HCT116 (cell line): ENCODE data around the gene SPATS1. TPM values are rescaled to one million over a fixed set of nuclear protein-coding genes. Genes with fewer than 3 reads are reported as not detected.

Experiments
- ATAC-seq: fragments of 200-7000 bp; cut with Tn5 transposase; 2 replicates; pipeline ENCODE4 v1.9.1; 2020; ENCODE audit warnings: mild to moderate bottlenecking, moderate library complexity
- BruUV-seq: library from RNA; stranded (reverse); fragments of 400-500 nt; replicated peaks from 2 replicates; lab custom pipeline; 2021; lab: Mats Ljungman, UMichigan
- CTCF ChIA-PET: fragments of 300-600 bp; sonication (Branson Sonifier 250); formaldehyde crosslinking; loops from one replicate; lab custom pipeline; 2021; ENCODE audit warnings: antibody characterized with exemption; lab: Charles Lee
- POLR2A ChIA-PET: fragments of 300-600, 350-600 bp; sonication (Branson Sonifier 250); formaldehyde crosslinking; loops from one replicate; lab custom pipeline; 2021; ENCODE audit warnings: antibody characterized with exemption; lab: Charles Lee
- RAD21 ChIA-PET, 2 experiments: fragments of 300-600 bp; sonication (Branson Sonifier 250); formaldehyde crosslinking; loops; one replicate each; lab custom pipeline; 2023; ENCODE audit warnings: low total read pairs in 2 of 2; ENCODE audit not compliant: uncharacterized antibody in 2 of 2, unreplicated experiment in 2 of 2, low non-redundant PET in 1 of 2; lab: Charles Lee
- DNase-seq: peaks from one replicate; pipeline ENCODE4 v3.0.0-alpha.2; 2010; ENCODE audit warnings: low read depth, low spot score
- H2AFZ ChIP-seq: fragments of 200-600 bp; shearing (Covaris generic), sonication (generic); 2 replicates; pipeline ENCODE4 v1.6.1; 2017; ENCODE audit warnings: low read depth, mixed run types, mixed read lengths, antibody characterized with exemption, low read length; ENCODE audit not compliant: poor library complexity, severe bottlenecking
- H3K27ac ChIP-seq: 2 replicates; pipeline ENCODE4 v1.5.1; 2012; ENCODE audit warnings: low read depth, low read length
- H3K27me3 ChIP-seq: fragments of 200-600 bp; sonication (generic); 2 replicates; pipeline ENCODE4 v1.6.1; 2016; ENCODE audit warnings: mixed run types, low read length, mixed read lengths; ENCODE audit not compliant: insufficient read depth
- H3K36me3 ChIP-seq, 2 experiments: fragments of 200-500 bp in 1 of 2; fragments of 200-600 bp in 1 of 2; sonication (Bioruptor generic) in 1 of 2; sonication (generic) in 1 of 2; 2 replicates each; pipeline versions ENCODE4 v1.5.1 to v1.6.1; 2014 to 2016; ENCODE audit warnings: low read length in 2 of 2, inconsistent platforms in 1 of 2, mixed read lengths in 1 of 2, mixed run types in 1 of 2; ENCODE audit not compliant: insufficient read depth in 2 of 2, control insufficient read depth in 1 of 2
- H3K4me1 ChIP-seq, 2 experiments: fragments of 200-600 bp in 1 of 2; sonication (generic) in 1 of 2; 2 replicates each; pipeline versions ENCODE4 v1.5.1 to v1.6.1; 2012 to 2017; ENCODE audit warnings: low read length in 2 of 2, inconsistent platforms in 1 of 2, mild to moderate bottlenecking in 1 of 2, mixed read lengths in 1 of 2, mixed run types in 1 of 2, moderate library complexity in 1 of 2; ENCODE audit not compliant: insufficient read depth in 2 of 2, control insufficient read depth in 1 of 2
- H3K4me2 ChIP-seq: fragments of 200-600 bp; sonication (generic); 2 replicates; pipeline ENCODE4 v1.6.1; 2017; ENCODE audit warnings: mixed run types, low read length, mixed read lengths
- H3K4me3 ChIP-seq, 2 experiments: fragments of 200-600 bp in 1 of 2; sonication (generic) in 1 of 2; replicated peaks in 1 of 2; 2 replicates each; pipeline ENCODE4 v1.5.1; 2011 to 2016; ENCODE audit warnings: low read length in 2 of 2, control low read depth in 1 of 2, low read depth in 1 of 2, mild to moderate bottlenecking in 1 of 2, mixed read lengths in 1 of 2, mixed run types in 1 of 2
- H3K79me2 ChIP-seq: fragments of 200-600 bp; sonication (generic); 2 replicates; pipeline ENCODE4 v1.6.1; 2017; ENCODE audit warnings: mild to moderate bottlenecking, mixed run types, low read length, moderate library complexity, mixed read lengths; ENCODE audit not compliant: insufficient read depth
- H3K9ac ChIP-seq: fragments of 200-600 bp; sonication (generic); 2 replicates; pipeline ENCODE4 v1.6.1; 2016; ENCODE audit warnings: low read length, mixed read lengths
- H3K9me2 ChIP-seq: fragments of 200-600 bp; sonication (generic), shearing (Covaris generic); 2 replicates; pipeline ENCODE4 v1.6.1; 2017; ENCODE audit warnings: mixed run types, mild to moderate bottlenecking, moderate library complexity; ENCODE audit not compliant: insufficient read depth
- H3K9me3 ChIP-seq, 2 experiments: fragments of 200-500 bp in 1 of 2; fragments of 200-600 bp in 1 of 2; sonication (Bioruptor generic) in 1 of 2; sonication (generic) in 1 of 2; 2 replicates each; pipeline ENCODE4 v1.6.1; 2014 to 2017; ENCODE audit warnings: low read length in 2 of 2, mixed read lengths in 2 of 2, inconsistent platforms in 1 of 2, low read depth in 1 of 2, mild to moderate bottlenecking in 1 of 2, mixed run types in 1 of 2, moderate library complexity in 1 of 2; ENCODE audit not compliant: control insufficient read depth in 1 of 2, insufficient read depth in 1 of 2
- H4K20me1 ChIP-seq: fragments of 200-600 bp; sonication (generic), shearing (Covaris generic); 2 replicates; pipeline ENCODE4 v1.6.1; 2017; ENCODE audit warnings: mixed run types, mild to moderate bottlenecking, moderate library complexity; ENCODE audit not compliant: insufficient read depth
- ATF3 ChIP-seq: IDR thresholded peaks from 2 replicates; pipeline ENCODE4 v1.6.1; 2012
- CBX3 ChIP-seq: IDR thresholded peaks from 2 replicates; pipeline ENCODE4 v1.6.1; 2012; ENCODE audit warnings: low read depth
- CEBPB ChIP-seq: IDR thresholded peaks from 2 replicates; pipeline ENCODE4 v1.6.1; 2012; ENCODE audit warnings: low read depth
- CTCF ChIP-seq, 3 experiments: fragments of 200-600 bp in 1 of 3; sonication (generic) in 1 of 3; IDR thresholded peaks in 2 of 3; conservative IDR thresholded peaks in 1 of 3; 2 replicates each; pipeline ENCODE4 v1.5.1; 2012 to 2017; ENCODE audit warnings: low read depth in 2 of 3, low read length in 2 of 3, antibody characterized with exemption in 1 of 3, borderline replicate concordance in 1 of 3, control low read depth in 1 of 3, mild to moderate bottlenecking in 1 of 3, mixed read lengths in 1 of 3, mixed run types in 1 of 3, moderate library complexity in 1 of 3; ENCODE audit not compliant: insufficient read depth in 1 of 3
- EZH2 ChIP-seq: fragments of 200-600 bp; sonication (generic); IDR thresholded peaks from 2 replicates; pipeline ENCODE4 v1.6.1; 2017; ENCODE audit warnings: antibody characterized with exemption, mixed run types
- EZH2phosphoT487 ChIP-seq: fragments of 200-600 bp; IDR thresholded peaks from 2 replicates; pipeline ENCODE4 v1.6.1; 2018; ENCODE audit warnings: antibody characterized with exemption, borderline replicate concordance
- FOSL1 ChIP-seq: IDR thresholded peaks from 2 replicates; pipeline ENCODE4 v1.6.1; 2012; ENCODE audit warnings: low read depth
- JUND ChIP-seq: IDR thresholded peaks from 2 replicates; pipeline ENCODE4 v1.6.1; 2012
- MAX ChIP-seq: IDR thresholded peaks from 2 replicates; pipeline ENCODE4 v1.6.1; 2012
- POLR2A ChIP-seq: IDR thresholded peaks from 2 replicates; pipeline ENCODE4 v1.7.0; 2011; ENCODE audit warnings: borderline replicate concordance; ENCODE audit not compliant: insufficient read depth, insufficient read length; ENCODE audit errors: extremely low read depth
- POLR2AphosphoS5 ChIP-seq: IDR thresholded peaks from 2 replicates; pipeline ENCODE4 v1.6.1; 2011; ENCODE audit warnings: mild to moderate bottlenecking, low read depth, low read length, moderate library complexity
- RAD21 ChIP-seq: IDR thresholded peaks from 2 replicates; pipeline ENCODE4 v1.6.1; 2012; ENCODE audit warnings: low read depth, mild to moderate bottlenecking
- SIN3A ChIP-seq: IDR thresholded peaks from 2 replicates; pipeline ENCODE4 v1.6.1; 2012; ENCODE audit warnings: low read depth
- SP1 ChIP-seq: IDR thresholded peaks from 2 replicates; pipeline ENCODE4 v1.6.1; 2012; ENCODE audit warnings: low read depth
- SRF ChIP-seq: IDR thresholded peaks from 2 replicates; pipeline ENCODE4 v1.6.1; 2012; ENCODE audit warnings: low read depth
- YY1 ChIP-seq: IDR thresholded peaks from 2 replicates; pipeline ENCODE4 v1.6.1; 2011; ENCODE audit warnings: low read length, low read depth, moderate library complexity, mild to moderate bottlenecking; ENCODE audit not compliant: insufficient replicate concordance; ENCODE audit errors: extremely low read depth
- ZFX ChIP-seq: fragments of 450-650 bp; IDR thresholded peaks from 2 replicates; pipeline ENCODE4 v1.6.1; 2017
- ZNF274 ChIP-seq: fragments of 200-500 bp; sonication (Bioruptor generic); IDR thresholded peaks from 2 replicates; pipeline ENCODE4 v1.6.1; 2014; ENCODE audit warnings: mild to moderate bottlenecking, low read depth, low read length, inconsistent platforms
- intact Hi-C: fragments of 100-400 bp; cut with micrococcal nuclease; formaldehyde crosslinking; loops from 2 replicates; pipeline ENCODE4 v1.10.0; 2022
- total RNA-seq: library from RNA; stranded (reverse); gene quantifications from one replicate; pipeline ENCODE4 v1.2.1, GENCODE V29; 2021; ENCODE audit not compliant: unreplicated experiment

The SPATS1 gene
- total RNA-seq, 1 experiment from 2014 or later = not detected

- RAD21 ChIA-PET = no interaction called here
- TF ChIP-seq CEBPB (no peak), EZH2 (no peak), EZH2phosphoT487 (no peak), YY1 (no peak), POLR2A (no peak), ZFX (no peak), CTCF (IDR thresholded peaks at IDR 0.05 in 2 of 3, conservative IDR thresholded peaks at IDR 0.05 in 1 of 3; ENCODE audit: borderline replicate concordance in 1 of 3, insufficient read depth in 1 of 3, low read depth in 2 of 3, low read length in 2 of 3) (no peak)
- H3K27ac ChIP-seq = no peak overlapping the region
- BruUV-seq = no TSS peak
- ATAC-seq (no peak), DNase-seq (no peak)
- no peaks in the 10 kb centered on the region for H3K79me2 ChIP-seq
- no peak overlapping the region for H2AFZ ChIP-seq
- intact Hi-C loops = no loop called here
- H3K4me2 ChIP-seq = no peak overlapping the region
- H3K9me2 ChIP-seq = no peaks in the 10 kb centered on the region
- H3K36me3 ChIP-seq = no peaks in the 10 kb centered on the region
- H3K27me3 ChIP-seq = peaks cover 18% of the 10 kb centered on the region; the same call in 1 of the 2 replicates
- no peak overlapping the region for H3K9ac ChIP-seq
- H4K20me1 ChIP-seq = no peaks in the 10 kb centered on the region
- H3K9me3 ChIP-seq = no peaks in the 10 kb centered on the region
- no peaks in the 10 kb centered on the region for H3K4me1 ChIP-seq
- no peak overlapping the region for H3K4me3 ChIP-seq
- CTCF ChIA-PET = no interaction called here
- POLR2A ChIA-PET = interaction anchor here (0.7 kb wide), 1 partner anchor 100 kb away, joined by 4 read pairs; no protein-coding TSS in a partner anchor
These were observed 21.2 kb upstream of the SPATS1 start for GRCh38 chr6:44321210-44321609.

- no peaks in the 10 kb centered on the region for H3K79me2 ChIP-seq
- no peak overlapping the region for H3K27ac ChIP-seq
- H3K4me2 ChIP-seq = no peak overlapping the region
- no TSS peak for BruUV-seq
- POLR2A ChIA-PET = no interaction called here
- no peaks in the 10 kb centered on the region for H4K20me1 ChIP-seq
- no peak overlapping the region for H2AFZ ChIP-seq
- H3K9ac ChIP-seq = no peak overlapping the region
- intact Hi-C loops = no loop called here
- ATAC-seq (no peak), DNase-seq (no peak)
- H3K27me3 ChIP-seq = peaks cover 10% of the 10 kb centered on the region; the same call in 1 of the 2 replicates
- H3K4me1 ChIP-seq = no peaks in the 10 kb centered on the region
- no peak overlapping the region for H3K4me3 ChIP-seq
- no peaks in the 10 kb centered on the region for H3K9me2 ChIP-seq
- H3K36me3 ChIP-seq = no peaks in the 10 kb centered on the region
- H3K9me3 ChIP-seq = no peaks in the 10 kb centered on the region
- RAD21 ChIA-PET = no interaction called here
- CTCF ChIA-PET = interaction anchor here (1.0 kb wide), 1 partner anchor 14 kb away, joined by 5 read pairs; the partner anchor contains the start of gene AARS2
- no peak for TF ChIP-seq SIN3A
- TF ChIP-seq SRF = no peak
- TF ChIP-seq EZH2 = no peak
- no peak for TF ChIP-seq CEBPB
- no peak for TF ChIP-seq EZH2phosphoT487
- TF ChIP-seq ATF3 = no peak
- no peak for TF ChIP-seq POLR2AphosphoS5
- TF ChIP-seq ZNF274 = no peak
- TF ChIP-seq MAX = no peak
- TF ChIP-seq RAD21 = no peak
- TF ChIP-seq JUND = no peak
- no peak for TF ChIP-seq CTCF (IDR thresholded peaks at IDR 0.05 in 2 of 3, conservative IDR thresholded peaks at IDR 0.05 in 1 of 3; ENCODE audit: borderline replicate concordance in 1 of 3, insufficient read depth in 1 of 3, low read depth in 2 of 3, low read length in 2 of 3)
- no peak for TF ChIP-seq SP1
- no peak for TF ChIP-seq FOSL1
- no peak for TF ChIP-seq POLR2A
- TF ChIP-seq CBX3 = no peak
These were observed 15.4 kb upstream of the SPATS1 start for GRCh38 chr6:44327096-44327495.
